ENCODE results near the gene LACTB.
"Not testable (repeated sequence)": the region's sequence is repeated elsewhere in the genome, so short reads cannot be mapped to it uniquely, and the experiment has no call there.

Gene LACTB

GRCh38 chr15:63090887-63091286 is 30.8 kb upstream of the LACTB start:
- no peak for DNase-seq

DNA sequence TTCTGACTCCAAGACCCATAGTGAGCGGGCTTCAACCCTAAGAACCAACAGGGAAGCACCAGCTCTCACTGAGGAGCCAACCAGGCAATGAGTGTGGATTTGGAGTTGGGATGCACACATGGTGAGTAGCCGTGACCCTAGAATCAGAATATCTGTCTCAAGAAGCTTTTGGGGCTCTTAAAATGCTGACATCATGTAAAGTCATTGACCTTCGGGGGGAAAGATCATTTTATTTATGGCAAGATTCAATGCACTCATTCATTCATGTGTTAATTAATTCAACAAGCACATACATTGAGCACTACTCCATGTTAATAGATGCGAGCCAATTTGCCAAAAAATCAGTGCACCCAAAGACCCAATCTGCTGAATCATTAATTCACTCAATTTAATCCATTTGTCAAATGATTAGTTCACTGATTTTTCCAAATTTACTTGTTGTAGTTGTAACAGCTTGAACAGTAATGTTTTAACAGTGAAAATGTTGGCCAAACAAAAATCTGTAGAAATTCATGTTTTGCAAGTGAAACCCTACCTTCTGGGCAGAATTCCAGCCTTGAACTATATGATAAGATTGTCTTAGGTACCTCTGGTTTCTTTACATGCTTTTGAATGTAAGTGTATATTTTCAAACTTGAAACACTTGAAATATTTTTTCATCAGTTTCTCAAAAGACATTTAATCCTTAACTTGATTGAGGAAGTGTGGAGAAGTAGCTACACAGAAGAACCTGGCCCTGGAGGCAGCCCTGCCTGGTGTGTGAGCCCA is 29.8 kb upstream of the LACTB start:
- DNase-seq, result no peak

- DNase-seq, result peak; percentile 54
Measured at GRCh38 chr15:63093486-63094205, 28.0 kb upstream of the LACTB start.

DNA sequence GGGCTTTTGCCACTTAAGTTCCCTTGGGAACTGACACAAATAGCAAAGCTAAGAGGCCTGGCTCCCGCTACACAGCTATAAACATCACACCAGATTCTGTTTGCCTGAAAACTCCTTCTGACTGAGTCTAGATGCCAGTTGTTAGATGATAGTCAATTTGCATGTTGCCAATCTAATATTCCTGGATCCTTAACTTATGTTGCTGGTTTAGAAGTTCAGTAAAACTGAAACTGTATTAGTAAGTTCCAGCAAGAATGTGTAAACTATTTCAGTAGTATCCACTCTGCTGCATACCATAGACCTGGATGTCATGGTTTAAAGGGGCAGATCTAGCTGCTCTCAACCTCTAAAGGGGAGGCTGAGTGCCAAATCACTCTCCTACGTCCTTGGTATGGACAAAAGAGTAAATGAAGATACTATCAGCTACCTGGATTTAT is 27.1 kb upstream of the LACTB start:
- no peak for DNase-seq

- no peak for DNase-seq
Measured at GRCh38 chr15:63096178-63096577, 25.5 kb upstream of the LACTB start.

GRCh38 chr15:63098901-63099300 is 22.8 kb upstream of the LACTB start:
- DNase-seq, result not testable (repeated sequence)

GRCh38 chr15:63099581-63099980 is 22.1 kb upstream of the LACTB start:
- DNase-seq, result not testable (repeated sequence)

GRCh38 chr15:63103416-63103815 is 18.2 kb upstream of the LACTB start:
- no peak for DNase-seq

- no peak for DNase-seq
Measured at GRCh38 chr15:63104727-63105126, 16.9 kb upstream of the LACTB start.

GRCh38 chr15:63105354-63105753 is 16.3 kb upstream of the LACTB start:
- not testable (repeated sequence) for DNase-seq

DNA sequence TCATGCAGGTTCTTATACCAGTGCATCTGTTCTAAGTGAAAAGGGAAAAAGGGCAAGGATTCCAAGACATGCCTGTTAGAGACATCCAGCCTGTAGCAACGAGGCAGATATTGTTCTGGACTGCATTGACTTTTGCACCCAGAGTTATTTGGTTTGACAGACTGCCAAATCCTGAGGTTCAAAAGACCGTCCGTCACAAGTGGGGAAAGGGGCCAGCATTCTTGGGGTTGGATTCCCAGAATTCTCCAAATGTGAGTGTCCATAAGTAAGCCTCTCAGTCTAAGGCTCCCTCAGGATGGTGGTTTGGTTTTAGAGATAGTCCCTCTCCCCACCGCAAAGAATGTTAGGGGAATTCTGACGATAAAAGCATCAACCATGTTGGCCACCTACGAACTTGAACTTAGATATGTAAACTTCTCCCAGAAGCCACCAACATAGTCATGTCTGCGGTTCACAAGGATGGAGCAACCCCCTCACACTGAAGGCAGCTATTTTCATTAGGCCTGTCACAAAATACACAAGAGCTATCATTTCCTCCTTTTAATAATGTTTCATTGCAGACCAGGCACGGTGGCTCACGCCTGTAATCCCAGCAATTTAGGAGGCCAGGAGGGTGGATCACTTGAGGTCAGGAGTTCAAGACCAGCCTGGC is 13.6 kb upstream of the LACTB start:
- DNase-seq, result no peak

DNA sequence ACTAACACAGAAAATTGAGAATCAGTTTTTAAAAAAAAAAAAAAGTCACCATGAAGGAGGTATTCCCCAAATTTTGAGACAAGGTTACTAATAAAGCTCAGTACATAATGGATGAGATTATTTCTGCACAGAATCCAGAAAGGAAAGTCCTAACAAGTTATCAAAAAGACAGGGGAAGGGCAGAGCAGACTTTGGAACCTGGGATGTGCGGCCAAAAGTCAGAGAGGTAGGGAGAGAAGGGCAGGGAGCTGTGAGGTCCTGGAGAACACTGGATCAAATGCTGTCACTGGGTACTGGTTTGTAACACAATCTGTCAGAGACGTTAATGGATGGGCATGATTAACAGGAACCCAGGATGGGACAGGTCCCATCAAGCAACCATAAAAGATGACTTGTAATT is 12.2 kb upstream of the LACTB start:
- no peak for DNase-seq

GRCh38 chr15:63109920-63110319 is 11.7 kb upstream of the LACTB start:
- no peak for DNase-seq

DNA sequence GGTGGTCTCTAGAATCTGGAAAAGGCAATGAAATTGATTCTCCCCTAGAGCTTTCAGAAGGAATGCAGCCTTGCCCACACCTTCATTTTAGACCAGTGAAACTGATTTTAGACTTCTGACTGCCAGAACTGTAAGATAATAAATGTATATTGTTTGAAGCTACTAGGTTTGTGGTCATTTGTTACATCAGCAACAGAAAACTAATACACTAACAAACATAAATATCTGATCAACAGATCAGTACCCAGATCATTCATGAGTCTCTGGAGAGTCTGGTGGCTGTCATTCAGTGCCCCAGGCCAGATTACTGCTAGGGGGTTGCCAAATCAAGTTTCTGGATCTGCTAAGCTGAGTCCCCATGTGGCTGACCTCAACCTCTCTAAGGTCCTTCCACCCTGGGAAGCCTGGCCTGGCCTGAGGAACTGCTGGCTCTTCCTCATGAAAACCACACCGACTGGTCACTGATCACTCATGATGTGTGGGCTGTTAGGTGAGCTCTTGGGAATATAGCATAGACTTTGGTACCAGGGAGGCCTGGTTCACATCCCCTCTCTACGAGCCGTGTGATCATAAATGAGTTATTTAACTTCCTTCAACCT is 11.1 kb upstream of the LACTB start:
- DNase-seq, result no peak

GRCh38 chr15:63111481-63111880 is 10.2 kb upstream of the LACTB start:
- no peak for DNase-seq

DNA sequence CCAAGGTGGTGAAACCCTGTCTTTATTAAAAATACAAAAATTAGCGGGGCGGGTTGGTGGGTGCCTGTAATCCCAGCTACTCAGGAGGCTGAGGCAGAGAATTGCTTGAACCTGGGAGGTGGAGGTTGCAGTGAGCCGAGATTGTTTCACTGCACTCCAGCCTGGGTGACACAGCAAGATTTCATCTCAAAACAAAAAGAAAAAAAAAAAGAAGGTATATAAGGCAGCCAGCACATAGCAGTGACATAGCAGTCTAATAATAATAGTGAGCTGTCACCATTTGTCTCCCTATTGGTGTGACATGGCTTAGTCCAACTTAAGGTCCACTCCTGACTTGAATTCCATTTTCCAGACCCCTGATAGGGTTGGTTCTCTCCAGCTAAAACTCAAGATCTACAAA is 8.8 kb upstream of the LACTB start:
- DNase-seq, result no peak

GRCh38 chr15:63114465-63114864 is 7.2 kb upstream of the LACTB start:
- no peak for DNase-seq

- DNase-seq, result no peak
Measured at GRCh38 chr15:63118854-63119253, 2.8 kb upstream of the LACTB start.

- DNase-seq, result peak; percentile 45
Measured at GRCh38 chr15:63122002-63122875, 578 bp downstream of the LACTB start.

DNA sequence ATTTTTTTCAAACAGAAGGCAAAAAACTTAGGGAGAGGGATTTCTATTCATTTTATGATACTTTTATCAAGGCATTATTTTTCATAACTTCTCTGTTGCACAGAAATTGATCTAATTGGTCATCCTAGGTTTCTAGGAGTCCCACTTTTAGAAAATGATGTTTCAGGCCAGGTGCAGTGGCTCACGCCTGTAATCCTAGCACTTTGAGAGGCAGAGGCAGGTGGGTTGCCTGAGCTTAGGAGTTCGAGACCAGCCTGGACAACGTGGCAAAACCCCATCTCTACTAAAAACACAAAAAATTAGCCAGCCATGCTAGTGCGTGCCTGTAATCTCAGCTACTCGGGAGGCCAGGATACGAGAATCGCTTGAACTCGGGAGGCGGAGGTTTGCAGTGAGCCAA is 2.8 kb downstream of the LACTB start:
- DNase-seq, result no peak

DNA sequence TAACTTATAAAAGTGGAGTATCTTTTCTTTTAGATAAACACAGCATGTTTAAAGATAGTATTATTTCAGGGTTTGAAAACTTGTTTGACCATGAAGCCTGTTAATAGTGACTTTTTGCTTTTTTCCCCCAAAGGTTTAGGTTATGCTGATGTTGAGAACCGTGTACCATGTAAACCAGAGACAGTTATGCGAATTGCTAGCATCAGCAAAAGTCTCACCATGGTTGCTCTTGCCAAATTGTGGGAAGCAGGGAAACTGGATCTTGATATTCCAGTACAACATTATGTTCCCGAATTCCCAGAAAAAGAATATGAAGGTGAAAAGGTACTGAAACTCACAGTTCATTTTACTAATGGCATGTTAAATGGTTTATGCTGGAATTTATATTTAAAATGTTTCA is 5.1 kb downstream of the LACTB start:
- no peak for DNase-seq

GRCh38 chr15:63133786-63134185 is 12.1 kb downstream of the LACTB start:
- DNase-seq, result no peak

All from SHP77 treated with DMSO at 0.1 percent for 48 hours (cell line).